Bronchial epithelial cell (primary cell): ENCODE results near the gene RAP1A. TPM values are rescaled to one million over a fixed set of nuclear protein-coding genes. Genes with fewer than 3 reads are reported as not detected.

Experiments
- DNase-seq: peaks from one replicate; pipeline ENCODE4 v3.0.0-alpha.2; 2010; ENCODE audit warnings: low read depth
- FAIRE-seq: peaks from 2 replicates; lab custom pipeline; 2011; peaks lifted over from hg19 to GRCh38; lab: Jason Lieb, UNC
- H3K27me3 ChIP-seq: 2 replicates; pipeline ENCODE4 v1.5.1; 2011; ENCODE audit warnings: low read length; ENCODE audit not compliant: control insufficient read depth, insufficient read depth
- H3K36me3 ChIP-seq: 2 replicates; pipeline ENCODE4 v1.5.1; 2011; ENCODE audit warnings: low read length; ENCODE audit not compliant: control insufficient read depth, insufficient read depth
- H3K4me3 ChIP-seq: 2 replicates; pipeline ENCODE4 v1.5.1; 2011; ENCODE audit warnings: mild to moderate bottlenecking, low read depth, low read length, control low read depth
- total RNA-seq: library from RNA; depleted of rRNA; stranded (reverse); fragments of >200 nt; gene quantifications from 2 replicates; pipeline ENCODE4 v1.2.1, GENCODE V29; 2014
- TF ChIP-seq, protein P1 (sequence below): IDR thresholded peaks from 2 replicates; pipeline ENCODE4 v1.5.1; 2011; ENCODE audit warnings: mild to moderate bottlenecking, moderate library complexity, low read length, control low read depth, inconsistent platforms; ENCODE audit not compliant: insufficient read depth, severe bottlenecking

Gene RAP1A
- total RNA-seq, 1 donor from 2014 or later = 16.6 TPM

- DNase-seq = no peak
- FAIRE-seq = no peak
Observed at GRCh38 chr1:111576547-111576946, 43.0 kb upstream of the RAP1A start.

GRCh38 chr1:111577814-111578213, 41.8 kb upstream of the RAP1A start:
- Histone ChIP-seq H3K27me3 (no peaks in the 10 kb centered on the region), H3K4me3 (no peak overlapping the region), H3K36me3 (no peaks in the 10 kb centered on the region)
- no peak for FAIRE-seq
- TF ChIP-seq, protein P1, sequence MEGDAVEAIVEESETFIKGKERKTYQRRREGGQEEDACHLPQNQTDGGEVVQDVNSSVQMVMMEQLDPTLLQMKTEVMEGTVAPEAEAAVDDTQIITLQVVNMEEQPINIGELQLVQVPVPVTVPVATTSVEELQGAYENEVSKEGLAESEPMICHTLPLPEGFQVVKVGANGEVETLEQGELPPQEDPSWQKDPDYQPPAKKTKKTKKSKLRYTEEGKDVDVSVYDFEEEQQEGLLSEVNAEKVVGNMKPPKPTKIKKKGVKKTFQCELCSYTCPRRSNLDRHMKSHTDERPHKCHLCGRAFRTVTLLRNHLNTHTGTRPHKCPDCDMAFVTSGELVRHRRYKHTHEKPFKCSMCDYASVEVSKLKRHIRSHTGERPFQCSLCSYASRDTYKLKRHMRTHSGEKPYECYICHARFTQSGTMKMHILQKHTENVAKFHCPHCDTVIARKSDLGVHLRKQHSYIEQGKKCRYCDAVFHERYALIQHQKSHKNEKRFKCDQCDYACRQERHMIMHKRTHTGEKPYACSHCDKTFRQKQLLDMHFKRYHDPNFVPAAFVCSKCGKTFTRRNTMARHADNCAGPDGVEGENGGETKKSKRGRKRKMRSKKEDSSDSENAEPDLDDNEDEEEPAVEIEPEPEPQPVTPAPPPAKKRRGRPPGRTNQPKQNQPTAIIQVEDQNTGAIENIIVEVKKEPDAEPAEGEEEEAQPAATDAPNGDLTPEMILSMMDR = no peak
- DNase-seq = no peak

More at GRCh38 chr1:111576547-111576946, 43.0 kb upstream of the RAP1A start:
- TF ChIP-seq, protein P1 = no peak
- no peaks in the 10 kb centered on the region for H3K36me3 ChIP-seq
- no peak overlapping the region for H3K4me3 ChIP-seq
- H3K27me3 ChIP-seq = no peaks in the 10 kb centered on the region

GRCh38 chr1:111581166-111581565, 38.4 kb upstream of the RAP1A start:
- no peak for DNase-seq
- Histone ChIP-seq H3K36me3 (no peaks in the 10 kb centered on the region), H3K4me3 (no peak overlapping the region), H3K27me3 (no peaks in the 10 kb centered on the region)
- FAIRE-seq = no peak
- TF ChIP-seq, protein P1 = no peak

DNA sequence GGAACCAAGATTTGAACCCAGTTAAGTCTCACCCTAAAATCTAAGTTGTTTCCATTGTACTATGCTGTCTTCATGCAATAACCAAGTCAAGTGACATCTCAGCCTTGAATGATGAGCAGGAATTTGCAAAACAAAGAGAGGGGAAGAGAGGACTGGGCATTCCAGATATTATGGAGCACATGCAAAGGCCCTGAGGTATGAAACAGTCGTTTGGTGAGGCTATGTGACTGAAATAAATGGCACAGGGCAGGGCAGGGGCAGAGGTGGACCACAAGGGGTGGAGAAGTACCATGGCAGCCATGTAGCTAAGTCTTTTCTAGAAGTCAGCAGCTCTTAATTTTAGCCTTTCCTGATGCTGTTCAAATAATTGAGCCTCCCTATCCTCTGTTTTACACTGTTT, 37.6 kb upstream of the RAP1A start:
- H3K36me3 ChIP-seq = no peaks in the 10 kb centered on the region
- H3K27me3 ChIP-seq = no peaks in the 10 kb centered on the region
- H3K4me3 ChIP-seq = no peak overlapping the region
- FAIRE-seq (no peak), DNase-seq (no peak)
- TF ChIP-seq, protein P1 = no peak

DNA sequence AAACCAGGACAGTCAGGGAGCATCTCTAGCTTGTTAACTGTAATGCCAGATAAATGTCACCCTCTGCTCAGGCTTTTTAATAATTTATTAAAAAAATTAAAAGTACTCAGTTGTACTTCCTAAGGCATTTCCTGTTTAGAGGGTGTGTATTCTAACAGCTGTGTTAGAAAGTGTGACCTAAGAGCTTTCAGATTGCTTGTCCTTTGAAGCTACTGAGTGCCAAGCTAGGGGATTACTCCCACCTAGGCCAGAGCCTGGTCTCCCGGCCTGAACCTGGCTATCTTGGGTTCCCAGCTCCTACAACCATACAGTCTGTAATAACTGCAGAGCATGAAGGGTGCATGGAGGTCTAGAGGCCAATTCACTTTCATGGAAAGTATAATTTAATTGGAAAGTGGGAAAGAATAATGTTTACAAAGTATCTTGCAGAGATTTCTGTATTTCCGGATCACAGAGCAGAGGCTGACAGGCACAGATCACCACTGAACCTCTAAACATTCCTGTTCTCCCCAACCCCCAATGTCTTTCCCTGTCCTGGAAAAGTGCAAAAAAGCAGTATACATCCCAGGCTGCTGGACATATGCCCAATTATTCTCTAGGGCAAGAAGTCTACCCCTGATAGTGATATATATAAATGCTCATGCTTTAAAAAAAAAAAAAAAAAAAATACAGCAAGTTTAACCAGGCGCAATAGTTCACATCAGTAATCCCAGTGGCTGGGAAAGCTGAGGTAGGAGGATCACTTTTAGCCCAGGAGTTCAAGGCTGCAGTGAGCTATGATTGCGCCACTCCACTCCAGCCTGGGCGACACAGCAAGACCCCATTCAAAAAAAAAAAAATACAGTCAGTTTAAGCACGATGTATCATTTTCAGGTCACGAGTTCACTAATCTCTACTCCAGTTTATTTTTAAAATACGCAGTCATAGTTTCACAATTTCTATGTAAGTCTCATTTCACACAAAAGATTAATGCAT, 36.7 kb upstream of the RAP1A start:
- FAIRE-seq (no peak), DNase-seq (no peak)
- no peak overlapping the region for H3K4me3 ChIP-seq
- H3K27me3 ChIP-seq = no peaks in the 10 kb centered on the region
- no peaks in the 10 kb centered on the region for H3K36me3 ChIP-seq
- TF ChIP-seq, protein P1 = no peak
